CD14-positive monocyte (primary cell): ENCODE data around the gene KRT2. TPM values are rescaled to one million over a fixed set of nuclear protein-coding genes. Genes with fewer than 3 reads are reported as not detected.

Experiments used
- DNase-seq, 3 donors: peaks; one replicate each; pipeline ENCODE4 v3.0.0-alpha.2; 2011 to 2022
- H2AFZ ChIP-seq: 2 replicates; pipeline ENCODE4 v1.6.0; 2012; ENCODE audit warnings: mild to moderate bottlenecking, low read depth, low read length, inconsistent platforms; ENCODE audit not compliant: insufficient read depth, poor library complexity, severe bottlenecking
- H3K27ac ChIP-seq, 2 donors: 1 replicate in 1 of 2; 2 replicates in 1 of 2; pipeline ENCODE4 v1.5.1; 2012 to 2013; ENCODE audit warnings: low read length in 2 of 2, control low read depth in 1 of 2, inconsistent platforms in 1 of 2, low read depth in 1 of 2, mild to moderate bottlenecking in 1 of 2
- H3K27me3 ChIP-seq, 2 donors: one replicate each; pipeline versions ENCODE4 v1.6.0 to v1.6.1; 2011 to 2013; ENCODE audit warnings: low read length in 2 of 2; ENCODE audit not compliant: control insufficient read depth in 2 of 2, insufficient read depth in 2 of 2
- H3K36me3 ChIP-seq, 2 donors: replicated peaks in 1 of 2; 1 replicate in 1 of 2; 2 replicates in 1 of 2; pipeline versions ENCODE4 v1.5.1 to v1.6.1; 2012 to 2013; ENCODE audit warnings: low read length in 2 of 2, control low read depth in 1 of 2, inconsistent platforms in 1 of 2, mild to moderate bottlenecking in 1 of 2; ENCODE audit not compliant: insufficient read depth in 2 of 2, control insufficient read depth in 1 of 2
- H3K4me1 ChIP-seq, 2 donors: 1 replicate in 1 of 2; 2 replicates in 1 of 2; pipeline versions ENCODE4 v1.5.1 to v1.6.1; 2012 to 2013; ENCODE audit warnings: low read length in 2 of 2, control low read depth in 1 of 2, inconsistent platforms in 1 of 2, mild to moderate bottlenecking in 1 of 2, moderate library complexity in 1 of 2; ENCODE audit not compliant: insufficient read depth in 2 of 2, control insufficient read depth in 1 of 2
- H3K4me2 ChIP-seq: replicated peaks from 2 replicates; pipeline ENCODE3; 2012; ENCODE audit warnings: low read length, moderate library complexity, mild to moderate bottlenecking; ENCODE audit not compliant: poor library complexity, severe bottlenecking; ENCODE audit errors: extremely low read depth
- H3K4me3 ChIP-seq, 3 experiments: fragments of 200-600 bp in 1 of 3; sonication (generic) in 1 of 3; replicated peaks in 1 of 3; 1 replicate in 2 of 3; 2 replicates in 1 of 3; pipeline ENCODE4 v1.5.1; 2011 to 2013; ENCODE audit warnings: low read length in 3 of 3, mild to moderate bottlenecking in 3 of 3, control low read depth in 2 of 3, low read depth in 2 of 3, inconsistent platforms in 1 of 3, moderate library complexity in 1 of 3
- H3K79me2 ChIP-seq: 2 replicates; pipeline ENCODE4 v1.6.0; 2012; ENCODE audit warnings: mild to moderate bottlenecking, control low read depth, inconsistent platforms, low read length, moderate library complexity; ENCODE audit not compliant: insufficient read depth
- H3K9ac ChIP-seq: 2 replicates; pipeline ENCODE4 v1.6.0; 2017; ENCODE audit warnings: low read length, mild to moderate bottlenecking; ENCODE audit not compliant: insufficient read depth, poor library complexity, severe bottlenecking
- H3K9me3 ChIP-seq, 2 donors: replicated peaks in 1 of 2; 1 replicate in 1 of 2; 2 replicates in 1 of 2; pipeline versions ENCODE4 v1.5.1 to v1.6.1; 2012 to 2013; ENCODE audit warnings: low read length in 2 of 2, control low read depth in 1 of 2; ENCODE audit not compliant: control insufficient read depth in 1 of 2, insufficient read depth in 1 of 2
- H4K20me1 ChIP-seq: 2 replicates; pipeline ENCODE4 v1.6.0; 2012; ENCODE audit warnings: mild to moderate bottlenecking, low read length, control low read depth, moderate library complexity; ENCODE audit not compliant: insufficient read depth
- H3K27ac Mint-ChIP-seq, 7 donors: one replicate each; pipeline ENCODE4 v1.8.0; 2020; ENCODE audit warnings: mild to moderate bottlenecking in 7 of 7, mixed read lengths in 7 of 7, moderate library complexity in 6 of 7, inconsistent platforms in 2 of 7
- H3K27me3 Mint-ChIP-seq, 3 donors: one replicate each; pipeline ENCODE4 v1.8.0; 2021 to 2022; ENCODE audit warnings: low read depth in 3 of 3, mild to moderate bottlenecking in 3 of 3, mixed read lengths in 3 of 3, moderate library complexity in 3 of 3, inconsistent platforms in 1 of 3
- H3K36me3 Mint-ChIP-seq, 2 donors: one replicate each; pipeline ENCODE4 v1.8.0; 2020; ENCODE audit warnings: mixed read lengths in 2 of 2, inconsistent platforms in 1 of 2, mild to moderate bottlenecking in 1 of 2
- H3K4me1 Mint-ChIP-seq: one replicate; pipeline ENCODE4 v1.8.0; 2020; ENCODE audit warnings: mild to moderate bottlenecking, mixed read lengths
- H3K4me3 Mint-ChIP-seq, 2 donors: one replicate each; pipeline ENCODE4 v1.8.0; 2020; ENCODE audit warnings: mild to moderate bottlenecking in 2 of 2, mixed read lengths in 2 of 2, moderate library complexity in 1 of 2
- H3K9me3 Mint-ChIP-seq, 7 donors: one replicate each; pipeline ENCODE4 v1.8.0; 2020 to 2022; ENCODE audit warnings: mixed read lengths in 7 of 7, mild to moderate bottlenecking in 6 of 7, moderate library complexity in 6 of 7, inconsistent platforms in 2 of 7
- WGBS: methylation state at CpG from one replicate; pipeline ENCODE4 v1.1.5; 2013; ENCODE audit warnings: missing lambda C conversion rate; ENCODE audit not compliant: insufficient coverage; 5-methylcytosine and 5-hydroxymethylcytosine counted together
- intact Hi-C, 2 donors: fragments of 100-400 bp; cut with micrococcal nuclease; formaldehyde crosslinking; loops; one replicate each; pipeline versions ENCODE4 v1.15.0 to v1.15.1; 2023
- polyA plus RNA-seq, 3 donors: library from polyadenylated mRNA; depleted of rRNA in 1 of 3; unstranded in 2 of 3; stranded (reverse) in 1 of 3; fragments of 300-500 nt in 2 of 3; fragments of >200 nt in 1 of 3; fragmentation: Illumina TruSeq in 2 of 3; gene quantifications; 1 replicate in 2 of 3; 2 replicates in 1 of 3; pipeline ENCODE4 v1.2.3, GENCODE V29; 2012 to 2021
- TF ChIP-seq, protein P1 (sequence below): fragments of 200-600 bp; IDR thresholded peaks from one replicate; pipeline ENCODE4 v1.8.0; 2022; ENCODE audit warnings: antibody characterized with exemption, mild to moderate bottlenecking

KRT2 gene
- polyA plus RNA-seq, 3 donors, result not detected

GRCh38 chr12:52643233-52644077, 8.6 kb downstream of the KRT2 start:
- H4K20me1 ChIP-seq, result no peaks in the 10 kb centered on the region
- H3K27me3 ChIP-seq, result no peaks in the 10 kb centered on the region
- intact Hi-C loops, result no loop called here
- no peak for DNase-seq
- no peak overlapping the region for H2AFZ ChIP-seq
- no peak overlapping the region for H3K4me3 Mint-ChIP-seq
- H3K9ac ChIP-seq, result no peak overlapping the region
- no peak overlapping the region for H3K4me3 ChIP-seq
- no peaks in the 10 kb centered on the region for H3K9me3 Mint-ChIP-seq
- TF ChIP-seq, protein P1, sequence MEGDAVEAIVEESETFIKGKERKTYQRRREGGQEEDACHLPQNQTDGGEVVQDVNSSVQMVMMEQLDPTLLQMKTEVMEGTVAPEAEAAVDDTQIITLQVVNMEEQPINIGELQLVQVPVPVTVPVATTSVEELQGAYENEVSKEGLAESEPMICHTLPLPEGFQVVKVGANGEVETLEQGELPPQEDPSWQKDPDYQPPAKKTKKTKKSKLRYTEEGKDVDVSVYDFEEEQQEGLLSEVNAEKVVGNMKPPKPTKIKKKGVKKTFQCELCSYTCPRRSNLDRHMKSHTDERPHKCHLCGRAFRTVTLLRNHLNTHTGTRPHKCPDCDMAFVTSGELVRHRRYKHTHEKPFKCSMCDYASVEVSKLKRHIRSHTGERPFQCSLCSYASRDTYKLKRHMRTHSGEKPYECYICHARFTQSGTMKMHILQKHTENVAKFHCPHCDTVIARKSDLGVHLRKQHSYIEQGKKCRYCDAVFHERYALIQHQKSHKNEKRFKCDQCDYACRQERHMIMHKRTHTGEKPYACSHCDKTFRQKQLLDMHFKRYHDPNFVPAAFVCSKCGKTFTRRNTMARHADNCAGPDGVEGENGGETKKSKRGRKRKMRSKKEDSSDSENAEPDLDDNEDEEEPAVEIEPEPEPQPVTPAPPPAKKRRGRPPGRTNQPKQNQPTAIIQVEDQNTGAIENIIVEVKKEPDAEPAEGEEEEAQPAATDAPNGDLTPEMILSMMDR, result no peak
- H3K27me3 Mint-ChIP-seq, result peaks cover 0 to 5% (median 5%) of the 10 kb centered on the region in 3 donors
- no peak overlapping the region for H3K27ac ChIP-seq
- no peaks in the 10 kb centered on the region for H3K9me3 ChIP-seq
- peaks cover 10% of the 10 kb centered on the region for H3K4me1 Mint-ChIP-seq
- 81% methylated on average over 4 of the region's 10 CpGs for WGBS
- no peak overlapping the region for H3K27ac Mint-ChIP-seq
- no peaks in the 10 kb centered on the region for H3K4me1 ChIP-seq
- no peak overlapping the region for H3K4me2 ChIP-seq
- H3K79me2 ChIP-seq, result no peaks in the 10 kb centered on the region
- H3K36me3 ChIP-seq, result no peaks in the 10 kb centered on the region
- H3K36me3 Mint-ChIP-seq, result no peaks in the 10 kb centered on the region

GRCh38 chr12:52641468-52641867, 10.5 kb downstream of the KRT2 start:
- no peak for DNase-seq

More at GRCh38 chr12:52641468-52641867, 10.5 kb downstream of the KRT2 start:
- H3K4me3 ChIP-seq, result no peak overlapping the region
- peaks cover 0 to 5% (median 3%) of the 10 kb centered on the region in 3 donors for H3K27me3 Mint-ChIP-seq
- WGBS, result 96% methylated on average over 3 of the region's 4 CpGs
- no peaks in the 10 kb centered on the region for H3K79me2 ChIP-seq
- TF ChIP-seq, protein P1, result no peak
- no peaks in the 10 kb centered on the region for H3K9me3 Mint-ChIP-seq
- no peak overlapping the region for H3K4me2 ChIP-seq
- no peak overlapping the region for H3K27ac ChIP-seq
- peaks cover 10% of the 10 kb centered on the region for H3K4me1 Mint-ChIP-seq
- no peaks in the 10 kb centered on the region for H3K9me3 ChIP-seq
- intact Hi-C loops, result no loop called here
- H4K20me1 ChIP-seq, result no peaks in the 10 kb centered on the region
- H3K9ac ChIP-seq, result no peak overlapping the region
- no peak overlapping the region for H3K4me3 Mint-ChIP-seq
- no peak overlapping the region for H2AFZ ChIP-seq
- H3K27ac Mint-ChIP-seq, result no peak overlapping the region
- H3K4me1 ChIP-seq, result peaks cover 0 to 4% of the 10 kb centered on the region in 2 donors
- H3K36me3 ChIP-seq, result no peaks in the 10 kb centered on the region
- no peaks in the 10 kb centered on the region for H3K27me3 ChIP-seq
- no peaks in the 10 kb centered on the region for H3K36me3 Mint-ChIP-seq
